ENCODE data around the gene SNX22.

SNX22 gene

DNA sequence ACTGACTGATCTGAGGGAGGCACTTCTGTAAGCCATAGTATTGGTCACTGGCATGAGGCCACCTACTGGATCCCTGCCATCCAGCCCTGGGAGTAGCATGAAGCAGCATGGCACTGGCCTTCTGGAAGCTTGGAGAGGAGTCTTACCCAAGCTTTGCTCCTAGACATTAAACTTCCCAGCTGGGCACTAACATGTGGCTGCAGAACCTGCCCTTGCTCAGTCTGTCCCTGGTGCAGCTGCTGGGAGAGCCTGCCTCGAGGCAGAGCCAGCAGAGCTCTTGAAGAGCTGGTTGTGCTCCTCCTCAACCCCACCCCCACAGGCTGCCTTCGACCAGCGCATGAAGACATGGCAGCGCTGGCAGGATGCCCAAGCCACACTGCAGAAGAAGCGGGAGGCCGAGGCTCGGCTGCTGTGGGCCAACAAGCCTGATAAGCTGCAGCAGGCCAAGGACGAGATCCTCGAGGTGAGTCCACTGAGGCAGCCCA is 17.1 kb upstream of the SNX22 start:
- peak; percentile 77 for DNase-seq (ENCODE audit: low spot score)

DNA sequence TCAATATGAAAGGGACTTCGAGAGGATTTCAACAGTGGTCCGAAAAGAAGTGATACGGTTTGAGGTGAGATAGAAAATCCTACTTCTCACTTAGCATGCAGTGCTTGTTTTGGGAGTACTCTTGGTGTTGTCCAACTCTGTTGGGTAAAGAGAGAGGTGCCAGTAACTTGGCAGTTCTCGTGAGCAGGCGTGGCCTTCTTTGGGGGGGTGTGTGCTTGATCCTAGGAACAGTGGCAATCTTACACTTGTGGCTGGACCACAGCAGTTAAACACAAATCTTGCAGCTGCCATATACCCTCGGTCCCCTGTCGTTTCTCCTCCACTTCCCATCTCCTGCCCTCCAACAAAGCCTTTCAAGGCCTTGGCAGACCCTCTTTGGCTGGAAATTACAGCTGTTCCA is 15.2 kb upstream of the SNX22 start:
- no peak for DNase-seq (ENCODE audit: low spot score)

DNA sequence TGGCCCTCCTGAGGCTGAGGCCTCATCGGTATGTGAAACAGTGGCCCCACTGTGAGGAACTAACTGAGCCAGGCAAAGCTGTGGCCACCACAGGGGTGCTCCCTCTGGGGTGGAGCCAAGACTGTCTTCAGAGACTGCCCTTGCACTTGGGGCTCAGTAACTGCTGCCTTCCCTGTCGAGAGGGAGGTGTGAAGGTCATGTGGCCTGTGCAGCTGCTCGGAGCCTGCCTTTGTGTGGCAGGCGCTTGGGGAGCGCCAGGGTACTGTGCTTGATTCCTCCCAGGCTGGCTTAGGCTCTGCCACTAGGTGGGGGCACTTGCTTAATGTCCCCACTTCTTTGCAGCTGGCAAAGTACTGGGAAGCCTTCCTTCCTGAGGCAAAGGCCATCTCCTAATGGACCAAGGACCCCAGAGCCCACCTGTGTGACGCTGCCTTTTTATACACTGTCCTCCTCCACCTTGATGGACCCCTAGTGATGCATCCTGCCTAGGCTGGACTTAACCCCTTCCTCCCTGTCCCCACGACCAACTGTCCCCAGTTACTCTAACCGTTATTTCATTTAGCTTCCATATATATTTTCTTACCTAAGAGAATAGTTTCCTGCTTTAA is 14.2 kb upstream of the SNX22 start:
- no peak for DNase-seq (ENCODE audit: low spot score)

DNA sequence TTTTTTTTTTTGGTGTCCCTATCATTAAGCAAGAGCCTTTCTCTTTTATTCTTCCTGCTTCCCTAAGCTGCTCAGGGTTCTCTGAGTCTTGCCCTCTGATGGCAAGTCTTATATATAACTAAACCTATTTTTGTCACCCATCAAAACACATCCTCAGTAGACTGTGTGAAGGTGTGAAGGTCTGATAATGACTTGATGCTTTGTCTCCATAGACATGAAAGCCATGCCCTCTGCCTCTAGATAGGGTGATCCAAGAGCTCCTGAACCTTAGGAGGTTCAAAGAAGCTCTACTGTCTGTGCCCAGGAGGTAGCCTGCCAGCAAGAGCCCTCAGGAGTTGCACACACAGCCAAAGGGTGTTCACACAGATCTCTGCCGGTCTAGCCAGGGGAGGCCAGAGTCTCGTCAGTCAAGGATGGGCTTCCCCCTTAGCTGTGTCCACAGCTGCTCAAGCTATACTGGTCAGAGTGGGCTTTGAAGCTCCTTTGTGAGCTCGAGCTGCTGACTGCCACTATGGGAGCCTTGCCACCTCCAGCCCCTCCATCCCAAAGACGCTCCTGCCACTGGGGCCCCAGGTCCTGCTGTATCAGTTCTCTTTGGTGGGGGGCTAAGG is 13.1 kb upstream of the SNX22 start:
- no peak for DNase-seq (ENCODE audit: low spot score)

DNA sequence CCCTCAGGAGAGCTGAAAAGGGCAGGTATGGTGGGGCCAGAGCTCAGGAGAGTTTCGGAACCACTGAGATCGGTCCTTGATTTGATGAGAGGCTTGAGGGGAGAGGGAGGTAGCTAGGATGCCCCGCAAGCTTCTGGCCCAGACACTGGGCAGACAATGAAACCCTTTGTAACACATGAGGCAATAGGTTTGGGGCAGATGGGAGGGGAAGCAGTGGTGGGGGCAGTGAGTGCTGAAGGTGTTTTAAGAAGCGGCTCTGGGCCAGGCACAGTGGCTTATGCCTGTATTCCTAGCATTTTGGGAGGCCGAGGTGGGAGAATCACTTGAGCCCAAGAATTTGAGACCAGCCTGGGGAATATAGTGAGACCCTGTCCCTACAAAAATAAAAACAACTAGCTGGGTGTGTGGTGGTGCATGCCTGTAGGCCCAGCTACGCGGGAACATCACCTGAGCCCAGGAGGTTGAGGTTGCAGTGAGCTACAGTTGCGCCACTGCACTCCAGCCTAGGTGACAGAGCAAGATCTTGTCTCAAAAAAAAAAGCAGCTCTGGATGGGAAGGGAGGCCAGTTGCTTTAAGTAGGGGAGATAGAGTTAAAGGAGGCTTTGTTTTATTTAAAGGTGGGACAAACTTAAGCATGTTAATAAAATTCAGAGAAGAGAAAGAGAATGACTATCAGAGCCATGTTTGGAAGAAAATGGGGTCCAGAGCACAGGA is 9.6 kb upstream of the SNX22 start:
- no peak for DNase-seq (ENCODE audit: low spot score)

DNA sequence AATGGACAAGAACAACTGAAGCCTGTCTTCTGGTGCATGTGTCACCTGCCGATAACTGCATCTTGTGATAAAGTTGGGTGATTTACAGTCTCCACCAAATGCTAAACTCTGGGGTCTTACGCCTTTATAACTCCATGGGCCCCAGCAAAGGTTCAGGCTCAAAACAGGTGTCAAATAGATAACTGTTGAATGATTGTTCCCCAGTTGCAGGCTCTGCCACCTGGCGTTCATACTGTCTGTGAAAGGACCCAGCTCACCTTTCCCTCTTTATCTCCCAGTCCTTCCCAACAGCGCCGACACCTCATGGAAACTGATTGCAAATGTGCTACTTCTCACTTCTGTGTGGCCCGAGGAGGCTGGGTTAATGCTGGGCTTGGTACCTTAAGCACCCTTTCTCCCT is 8.3 kb upstream of the SNX22 start:
- DNase-seq (ENCODE audit: low spot score), result no peak

DNA sequence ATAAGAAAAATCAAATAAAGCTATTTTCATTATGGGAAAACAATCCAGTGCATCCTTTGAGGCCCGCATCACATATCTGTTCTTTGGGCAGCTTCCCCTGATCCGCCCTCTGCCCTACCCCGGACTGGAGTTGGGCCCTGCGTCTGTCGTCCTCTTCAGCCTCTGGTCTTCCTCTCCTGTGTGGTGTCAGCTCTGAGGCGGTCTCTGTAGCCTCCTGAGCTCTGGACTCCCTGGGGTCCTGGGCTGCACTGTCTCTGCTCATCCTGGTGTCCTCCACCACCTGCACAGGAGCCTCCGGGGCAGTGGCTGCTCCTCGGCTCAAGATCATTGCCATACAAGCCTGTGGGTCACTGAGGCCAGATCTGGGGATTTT is 7.4 kb upstream of the SNX22 start:
- DNase-seq (ENCODE audit: low spot score), result no peak

DNA sequence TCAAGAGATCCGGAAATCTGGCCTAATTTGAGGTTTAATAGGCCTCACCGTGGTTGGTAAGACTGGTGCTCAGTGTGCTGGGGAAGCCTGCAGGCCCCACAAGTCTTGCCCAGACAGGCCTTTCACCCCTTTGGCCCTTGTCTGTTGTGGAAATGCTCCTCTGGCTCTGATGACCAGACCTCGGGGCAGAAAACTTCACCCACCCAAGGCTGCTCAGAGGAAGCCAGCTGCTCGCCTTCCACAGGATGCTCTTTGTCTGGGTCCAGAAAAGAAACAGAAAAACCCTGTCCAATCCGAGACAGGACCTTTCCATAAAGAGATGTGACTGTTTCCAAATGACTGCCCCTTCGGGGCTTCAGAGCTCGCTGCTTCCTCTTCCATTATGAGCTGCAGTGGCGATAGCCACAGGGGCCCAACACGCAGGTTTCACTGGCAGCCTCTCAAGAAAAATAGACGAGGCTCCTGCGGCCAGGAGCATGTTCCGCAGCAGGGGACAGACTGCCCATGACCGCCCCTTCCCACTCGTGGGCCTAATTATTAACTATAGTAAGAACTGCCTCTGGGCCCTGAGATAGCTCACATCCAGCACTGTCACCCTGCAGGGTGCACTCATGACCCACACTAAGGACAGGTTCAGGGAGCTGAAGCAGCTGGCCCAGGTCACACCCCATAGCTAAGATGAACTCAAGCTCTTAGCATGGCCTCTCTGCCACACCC is 6.8 kb upstream of the SNX22 start:
- DNase-seq (ENCODE audit: low spot score), result no peak

DNA sequence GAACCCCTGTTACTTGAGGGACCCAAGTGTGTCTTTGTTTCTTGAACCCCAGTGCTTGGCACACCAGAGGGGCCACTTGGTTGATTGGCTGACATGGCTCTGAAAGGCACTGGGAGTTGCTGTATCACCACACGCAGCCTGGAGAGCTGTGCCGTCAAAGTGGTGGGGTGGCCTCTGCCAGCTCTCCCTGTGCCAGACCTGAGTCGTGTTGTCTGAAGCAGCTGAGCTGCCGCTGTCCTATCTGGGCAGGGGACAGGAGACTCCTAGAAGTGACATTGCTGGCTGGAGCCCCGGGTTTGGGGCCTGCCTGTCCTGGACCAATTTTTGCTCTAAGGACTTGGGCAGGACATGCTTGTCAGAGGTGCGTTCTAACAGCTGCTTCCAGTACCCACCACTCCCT is 5.5 kb upstream of the SNX22 start:
- no peak for DNase-seq (ENCODE audit: low spot score)

DNA sequence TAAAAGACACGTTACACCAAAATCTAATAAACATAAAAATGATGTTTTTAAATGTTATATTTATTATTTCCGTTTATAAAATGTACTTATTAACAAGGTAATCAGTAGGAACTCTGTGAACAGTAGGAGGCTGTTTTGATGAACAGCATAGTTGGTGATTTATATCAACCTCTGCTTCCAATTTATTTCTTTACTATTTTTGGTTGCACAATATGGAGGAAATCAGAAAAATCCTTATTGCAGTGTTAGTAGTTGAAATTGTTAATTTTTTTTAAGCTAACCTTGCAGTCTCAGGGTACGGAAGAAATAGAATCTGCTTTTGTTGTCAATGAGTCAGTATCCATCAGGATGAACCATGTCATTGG is 5.0 kb upstream of the SNX22 start:
- no peak for DNase-seq (ENCODE audit: low spot score)

DNA sequence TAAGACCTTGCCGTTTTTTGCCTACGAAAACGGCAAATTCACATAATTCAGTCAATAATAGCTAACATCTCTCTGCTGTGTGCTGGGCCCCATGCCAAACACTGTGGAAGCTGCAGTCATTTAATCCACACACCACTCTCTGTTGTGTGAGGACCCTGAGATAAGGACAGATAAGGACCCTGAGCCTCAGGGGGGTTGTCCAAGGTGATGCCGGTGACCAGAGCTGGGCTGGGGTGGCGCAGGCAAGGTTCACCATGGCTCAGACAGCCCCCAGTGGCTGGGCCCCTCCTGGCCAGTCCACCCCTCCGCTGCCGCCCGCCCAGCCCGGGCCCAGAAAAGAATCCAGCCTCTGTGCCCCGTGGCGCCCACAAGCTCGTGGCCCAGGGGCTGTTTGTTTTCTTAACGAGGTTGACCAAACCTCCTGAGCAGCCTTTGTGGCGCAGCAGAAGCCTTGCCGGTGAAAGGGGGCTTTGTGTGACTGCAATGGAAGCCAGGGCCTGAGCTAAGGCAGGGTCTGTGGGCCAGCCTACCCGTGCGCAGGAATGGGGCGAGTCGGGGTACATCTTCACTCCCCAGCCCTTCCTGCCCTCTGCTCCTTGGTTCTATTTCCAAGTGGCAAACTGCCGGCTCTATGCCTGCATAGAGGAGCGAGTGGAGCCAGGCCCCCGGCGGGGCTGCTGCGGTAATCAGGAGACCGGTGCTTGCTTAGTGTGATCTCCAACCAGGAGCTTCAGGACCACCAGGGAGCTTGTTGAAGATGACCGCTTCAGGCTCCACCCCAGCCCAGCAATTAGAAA is 4.4 kb upstream of the SNX22 start:
- no peak for DNase-seq (ENCODE audit: low spot score)

DNA sequence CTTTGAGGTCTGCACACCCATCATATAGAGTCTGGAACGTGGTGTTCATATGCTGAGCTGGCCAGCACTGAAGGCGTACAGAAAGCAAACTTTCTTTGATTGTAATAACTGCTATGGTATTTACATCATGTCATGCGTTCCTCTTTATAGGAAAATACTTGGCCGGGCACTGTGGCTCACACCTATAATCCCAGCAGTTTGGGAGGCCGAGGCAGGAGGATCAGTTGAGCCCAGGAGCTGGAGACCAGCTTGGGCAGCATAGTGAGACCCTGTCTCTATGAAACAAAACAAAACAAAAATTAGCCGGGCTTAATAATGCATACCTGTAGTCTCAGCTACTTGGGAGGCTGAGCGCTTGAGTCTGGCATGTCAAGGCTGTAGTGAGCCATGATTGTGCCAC is 3.4 kb upstream of the SNX22 start:
- no peak for DNase-seq (ENCODE audit: low spot score)

DNA sequence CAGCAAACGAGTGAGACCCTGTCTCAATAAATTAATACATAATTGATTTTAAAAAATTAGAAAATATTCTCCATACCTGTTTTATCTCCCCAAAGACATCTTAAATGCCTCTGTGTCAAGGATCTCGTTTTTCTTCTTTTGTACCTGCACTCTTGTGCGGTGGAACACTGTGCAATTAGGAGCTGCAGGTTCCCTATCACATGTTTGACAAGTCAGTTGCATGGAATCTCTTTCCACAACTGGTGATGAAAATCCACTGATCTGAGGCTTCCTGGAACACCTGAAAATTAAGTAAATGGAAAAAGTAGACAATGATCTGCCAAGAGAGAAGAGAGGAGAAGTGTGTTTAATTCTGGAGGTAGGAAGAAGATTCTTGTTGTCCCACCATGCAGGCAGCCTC is 3.0 kb upstream of the SNX22 start:
- DNase-seq (ENCODE audit: low spot score), result no peak

DNA sequence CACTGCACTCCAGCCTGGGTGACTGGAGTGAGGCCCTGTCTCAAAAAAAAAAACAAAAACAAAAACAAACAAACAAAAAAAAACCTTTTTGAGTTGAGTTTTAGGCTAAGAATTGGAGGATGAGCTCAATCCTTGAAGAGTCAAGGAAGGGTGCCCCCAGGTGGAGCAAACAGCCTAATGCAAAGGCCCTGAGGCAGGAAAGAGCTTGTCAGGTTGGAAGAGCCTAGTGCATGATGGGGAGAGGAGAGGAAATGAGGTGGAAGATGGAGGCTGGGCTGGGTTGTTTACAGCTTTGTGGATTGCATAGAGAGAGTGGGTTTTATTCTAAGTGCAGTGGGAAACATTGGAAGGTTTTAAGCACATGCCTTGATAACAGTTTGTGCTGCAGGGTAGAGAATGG is 2.1 kb upstream of the SNX22 start:
- no peak for DNase-seq (ENCODE audit: low spot score)

DNA sequence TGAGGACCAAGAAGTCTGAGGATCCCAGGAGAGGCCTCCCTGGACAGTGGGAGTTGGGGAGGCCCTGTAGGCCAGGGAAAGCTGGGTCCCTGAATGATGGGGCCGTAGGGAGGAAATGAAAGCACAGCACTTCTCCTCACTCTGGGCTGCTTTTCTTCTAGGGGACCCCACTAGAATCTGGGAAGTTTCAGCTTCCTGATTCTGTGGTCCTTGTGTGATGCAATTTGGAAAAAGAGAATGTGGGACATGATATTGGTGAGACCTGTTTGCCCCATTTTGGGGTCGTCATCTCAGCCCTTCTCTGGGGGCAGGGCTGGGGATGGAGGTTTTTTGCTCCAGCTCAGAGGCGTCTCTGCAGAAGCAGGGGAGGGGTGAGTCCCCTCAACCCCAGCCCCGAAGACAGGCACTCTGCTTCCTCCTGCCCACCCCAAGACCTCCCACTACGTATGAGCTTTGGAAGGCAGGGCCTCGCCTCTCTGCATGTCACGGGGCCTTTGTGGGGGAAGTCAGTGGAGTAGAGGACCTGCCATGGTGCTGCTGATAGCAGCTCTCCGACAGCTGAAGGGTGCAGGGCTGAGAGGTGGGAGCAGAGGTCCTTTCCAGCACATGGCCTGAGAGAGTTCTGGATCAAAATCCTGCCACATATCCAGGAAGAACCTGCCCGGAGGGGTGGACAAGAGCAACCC is 1.5 kb upstream of the SNX22 start:
- no peak for DNase-seq (ENCODE audit: low spot score)

DNA sequence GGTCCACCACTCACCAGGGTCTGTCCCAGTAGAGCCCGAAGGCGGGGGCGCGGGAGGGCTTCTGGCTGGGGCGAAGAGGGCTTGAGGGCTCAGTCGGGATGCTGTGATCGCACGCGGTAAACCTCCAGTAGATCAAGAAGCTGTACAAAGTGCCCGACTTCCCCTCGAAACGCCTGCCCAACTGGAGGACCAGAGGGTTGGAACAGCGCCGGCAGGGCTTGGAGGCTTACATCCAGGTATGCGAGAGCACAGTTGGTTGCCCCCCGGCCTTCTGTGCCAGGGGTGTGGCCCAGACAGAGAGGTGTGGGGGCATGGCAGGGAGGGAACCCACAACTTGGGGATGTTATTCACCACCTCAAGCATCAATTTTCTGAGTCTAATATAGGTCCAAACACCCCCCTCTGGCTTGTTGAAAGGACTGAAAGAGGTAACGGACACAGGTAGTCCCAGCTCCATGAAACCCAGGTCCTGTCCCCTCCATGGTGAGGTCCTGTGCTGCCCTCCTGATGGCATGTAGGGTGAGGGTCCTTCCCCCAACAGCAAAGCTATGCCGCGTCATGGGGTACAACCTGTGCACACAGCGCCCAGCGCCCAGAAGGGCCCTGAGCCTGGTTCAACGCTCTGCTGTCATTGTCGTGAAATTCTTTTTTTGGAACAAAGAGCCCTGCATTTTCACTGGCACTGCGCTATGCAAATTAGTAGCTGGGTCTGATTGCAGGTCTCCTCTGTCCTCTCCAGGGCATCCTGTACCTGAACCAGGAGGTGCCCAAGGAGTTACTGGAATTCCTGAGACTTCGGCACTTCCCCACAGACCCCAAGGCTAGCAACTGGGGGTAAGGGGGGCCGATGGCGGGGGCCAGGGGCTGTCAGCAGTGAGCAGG is 1.2 kb downstream of the SNX22 start:
- no peak for DNase-seq (ENCODE audit: low spot score)

DNA sequence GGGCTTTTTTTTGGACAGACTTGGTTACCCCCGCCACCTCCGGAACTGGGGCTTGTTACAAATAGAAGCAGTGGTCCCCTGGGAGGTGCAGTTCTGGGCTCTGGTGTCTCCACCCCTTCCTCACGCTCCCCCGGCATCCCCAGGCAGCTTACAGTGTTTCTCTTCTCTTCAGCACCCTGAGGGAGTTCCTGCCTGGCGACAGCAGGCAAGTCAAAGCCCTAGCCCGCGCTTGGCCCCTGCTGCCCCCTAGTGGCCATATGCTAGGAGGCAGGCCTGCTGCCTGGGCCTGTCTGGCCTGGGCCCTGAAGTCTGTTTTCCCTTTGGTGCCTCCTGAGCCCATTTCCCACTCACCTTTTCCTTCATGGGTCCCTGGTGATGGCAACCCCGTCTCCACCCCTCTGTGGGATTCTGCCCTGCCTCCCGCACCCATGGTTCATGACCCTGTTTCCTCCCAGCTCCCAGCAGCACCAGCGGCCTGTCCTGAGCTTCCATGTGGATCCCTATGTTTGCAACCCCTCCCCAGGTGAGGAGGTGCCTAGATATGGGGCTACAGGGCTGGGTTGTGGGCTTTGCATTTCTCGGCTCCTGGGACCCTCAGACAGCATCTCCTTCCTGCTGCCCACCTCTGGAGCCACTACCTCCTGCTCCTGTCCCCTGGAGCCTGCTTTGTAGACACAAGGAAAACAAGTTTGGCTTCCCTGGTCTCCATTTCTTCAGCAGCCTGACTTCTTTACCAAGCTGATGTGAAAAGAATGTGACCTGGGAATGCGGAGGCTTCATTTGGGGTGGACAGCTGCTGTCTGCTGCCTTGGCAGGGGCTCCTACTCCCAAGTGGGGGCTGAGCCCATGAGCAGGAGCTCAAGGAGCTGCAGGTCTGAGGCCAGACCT is 2.2 kb downstream of the SNX22 start:
- peak; percentile 90 for DNase-seq (ENCODE audit: low spot score)

DNA sequence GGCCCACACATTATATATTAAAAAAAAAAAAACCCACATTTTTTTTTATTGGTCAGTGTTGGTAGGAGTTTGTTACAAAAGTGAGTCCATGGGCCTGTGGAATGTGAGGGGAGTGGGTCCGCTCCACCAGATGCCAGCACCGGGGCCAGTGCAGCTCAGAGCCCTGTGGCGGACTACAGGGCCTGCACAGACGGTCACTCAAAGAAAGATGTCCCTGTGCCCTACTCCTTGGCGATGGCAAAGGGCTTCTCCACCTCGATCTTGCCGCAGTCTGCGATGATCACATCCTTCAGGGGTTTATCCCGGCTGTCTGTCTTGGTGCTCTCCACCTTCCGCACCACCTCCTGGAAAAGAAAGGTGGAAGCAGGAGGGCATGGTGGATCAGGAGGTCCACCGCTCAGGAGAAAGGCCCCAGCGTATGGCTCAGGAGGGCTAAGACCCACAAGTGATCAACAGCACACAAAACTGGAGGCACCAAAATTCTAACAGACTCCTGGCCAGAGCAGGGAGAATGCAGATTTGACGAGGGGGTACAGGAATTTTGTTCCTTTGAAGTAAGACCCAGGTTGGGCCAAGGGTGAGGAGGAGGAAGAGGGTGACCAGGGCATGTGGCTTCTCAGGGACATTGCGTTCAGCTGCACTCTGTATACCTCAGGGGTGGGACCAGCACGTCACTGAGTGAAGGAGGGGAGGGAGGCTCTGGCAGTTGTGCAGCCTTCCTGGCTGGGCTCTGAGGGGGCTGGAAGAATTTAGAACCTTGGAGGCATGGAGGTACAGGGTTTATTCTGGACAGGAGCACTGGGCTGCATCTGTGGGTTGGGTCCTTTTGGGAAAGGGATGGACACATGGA is 4.5 kb downstream of the SNX22 start:
- DNase-seq (ENCODE audit: low spot score), result no peak
